IPS-11a (cell line): Measurements from ENCODE around the gene ZNF646.

Experiments used
- H3K4me3 ChIP-seq: one replicate; pipeline ENCODE4 v1.5.1; 2013; ENCODE audit warnings: low read depth, low read length, control low read depth

The ZNF646 gene

DNA sequence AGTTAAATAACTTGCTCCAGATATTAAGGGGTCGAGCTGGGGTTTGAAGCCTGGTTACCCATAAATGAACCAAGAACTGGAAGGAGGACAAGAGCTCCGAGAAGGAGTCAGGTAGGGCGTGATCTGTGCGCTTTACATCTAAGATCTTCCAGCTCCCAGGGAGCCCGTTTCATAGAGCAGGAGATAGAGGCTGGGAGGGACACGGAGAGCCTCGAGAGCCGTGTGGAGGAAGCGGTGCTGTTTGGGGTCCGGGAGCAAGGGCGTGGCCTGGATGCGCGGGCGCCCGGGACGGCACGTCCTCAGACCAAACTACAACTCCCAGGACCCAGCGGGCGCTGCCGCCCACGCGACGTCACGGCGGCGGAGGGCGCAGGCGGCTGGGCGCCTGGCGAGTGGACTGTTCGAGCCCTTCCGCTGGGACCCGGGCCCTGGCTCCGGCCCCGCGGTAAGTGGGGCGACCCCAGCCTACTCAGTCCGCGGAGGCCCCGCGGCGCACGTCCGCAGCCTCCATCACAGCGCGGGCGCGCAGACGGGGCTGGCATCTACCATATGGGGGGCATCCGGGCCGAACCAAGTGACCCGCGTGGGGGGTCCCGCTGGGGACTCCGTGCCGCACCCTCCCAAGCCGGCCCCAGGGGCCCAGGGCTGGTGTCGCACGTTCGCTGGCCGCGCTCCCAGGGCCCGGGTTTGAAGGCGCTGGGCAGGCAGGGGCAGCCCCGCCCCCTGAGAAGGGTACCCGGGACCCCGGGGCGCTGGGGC is 34.0 kb downstream of the ZNF646 start, which contains the start of gene BCKDK:
Gene BCKDK (plus strand): TSS at position 352 of the 759 bp plus-strand sequence. CDS start 838 bp downstream, outside the sequence.
- peak within 1 kb of the TSS; percentile 78 for H3K4me3 ChIP-seq

DNA sequence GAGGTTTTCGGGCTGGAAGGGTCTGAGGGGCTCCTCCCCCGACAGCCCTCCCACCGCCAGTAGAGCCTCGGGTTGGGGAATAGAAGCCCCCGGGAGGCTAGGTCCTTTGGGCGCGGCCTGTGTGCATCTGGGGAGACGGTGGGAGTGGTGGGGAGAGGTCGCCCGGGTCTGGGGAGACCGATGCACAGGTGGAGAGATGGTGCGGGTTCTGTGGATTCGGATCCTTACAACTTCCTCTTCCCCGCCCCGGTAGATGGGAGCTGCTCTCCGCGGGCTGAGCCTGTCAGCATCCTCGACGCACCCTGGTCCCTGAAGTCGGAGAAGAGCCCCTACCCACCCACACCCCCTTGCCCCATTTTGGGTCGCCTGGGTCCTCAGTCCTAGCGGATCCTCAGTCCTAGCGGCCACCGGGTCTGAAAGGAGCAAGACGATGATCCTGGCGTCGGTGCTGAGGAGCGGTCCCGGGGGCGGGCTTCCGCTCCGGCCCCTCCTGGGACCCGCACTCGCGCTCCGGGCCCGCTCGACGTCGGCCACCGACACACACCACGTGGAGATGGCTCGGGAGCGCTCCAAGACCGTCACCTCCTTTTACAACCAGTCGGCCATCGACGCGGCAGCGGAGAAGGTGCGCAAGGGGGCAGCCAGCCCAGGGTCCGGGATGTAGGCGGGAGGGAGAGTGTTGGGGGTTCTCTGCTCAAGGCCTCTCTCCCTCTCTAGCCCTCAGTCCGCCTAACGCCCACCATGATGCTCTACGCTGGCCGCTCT is 34.8 kb downstream of the ZNF646 start:
- H3K4me3 ChIP-seq: peak overlapping the region; percentile 78

DNA sequence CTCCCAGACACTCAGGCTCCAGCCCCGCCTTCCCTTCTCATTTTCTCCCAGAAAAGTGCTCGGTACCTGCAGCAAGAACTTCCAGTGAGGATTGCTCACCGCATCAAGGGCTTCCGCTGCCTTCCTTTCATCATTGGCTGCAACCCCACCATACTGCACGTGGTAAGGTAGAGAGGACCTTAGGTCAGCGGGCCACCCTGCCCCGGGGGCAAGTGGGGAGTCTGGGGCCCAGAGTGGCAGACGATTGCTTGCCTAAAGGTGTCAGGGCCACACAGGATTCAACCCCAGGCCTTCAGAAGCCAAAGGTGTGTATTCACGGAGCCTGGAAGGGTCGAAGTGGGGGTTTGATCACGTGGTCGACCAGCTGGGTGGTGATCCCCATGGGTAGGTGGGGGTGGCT is 35.4 kb downstream of the ZNF646 start:
- no peak overlapping the region for H3K4me3 ChIP-seq

DNA sequence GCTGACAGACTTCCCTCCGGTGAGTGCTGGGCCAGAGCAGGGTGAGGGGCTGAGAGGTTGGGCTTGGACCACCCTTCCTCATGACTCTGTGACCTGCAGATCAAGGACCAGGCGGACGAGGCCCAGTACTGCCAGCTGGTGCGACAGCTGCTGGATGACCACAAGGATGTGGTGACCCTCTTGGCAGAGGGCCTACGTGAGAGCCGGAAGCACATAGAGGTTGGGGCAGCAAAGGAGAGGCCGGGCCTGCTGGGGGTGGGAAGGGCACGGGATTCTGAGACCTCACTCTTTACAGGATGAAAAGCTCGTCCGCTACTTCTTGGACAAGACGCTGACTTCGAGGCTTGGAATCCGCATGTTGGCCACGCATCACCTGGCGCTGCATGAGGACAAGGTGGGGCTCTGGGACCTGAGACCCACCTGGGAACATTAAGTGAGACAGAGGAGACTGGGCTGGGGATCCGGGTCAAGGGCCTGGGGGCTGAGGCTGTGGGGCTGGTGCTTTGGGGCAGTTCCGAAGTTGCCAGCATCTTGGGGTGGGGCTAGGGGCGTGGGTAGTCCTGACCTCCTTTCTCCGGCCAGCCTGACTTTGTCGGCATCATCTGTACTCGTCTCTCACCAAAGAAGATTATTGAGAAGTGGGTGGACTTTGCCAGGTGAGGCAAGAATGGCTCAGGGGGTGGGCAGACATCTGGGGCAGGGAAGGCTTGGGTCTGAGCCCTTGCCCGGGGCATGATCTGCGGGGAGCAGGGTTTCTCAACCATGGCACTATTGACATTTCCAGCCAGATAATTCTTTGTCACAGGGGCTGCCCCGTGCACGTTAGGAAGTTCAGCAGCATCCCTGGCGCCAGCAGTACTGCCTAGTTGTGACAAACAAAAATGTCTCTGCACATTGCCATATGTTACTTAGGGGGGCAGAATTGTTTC is 36.1 kb downstream of the ZNF646 start:
- H3K4me3 ChIP-seq: no peak overlapping the region

DNA sequence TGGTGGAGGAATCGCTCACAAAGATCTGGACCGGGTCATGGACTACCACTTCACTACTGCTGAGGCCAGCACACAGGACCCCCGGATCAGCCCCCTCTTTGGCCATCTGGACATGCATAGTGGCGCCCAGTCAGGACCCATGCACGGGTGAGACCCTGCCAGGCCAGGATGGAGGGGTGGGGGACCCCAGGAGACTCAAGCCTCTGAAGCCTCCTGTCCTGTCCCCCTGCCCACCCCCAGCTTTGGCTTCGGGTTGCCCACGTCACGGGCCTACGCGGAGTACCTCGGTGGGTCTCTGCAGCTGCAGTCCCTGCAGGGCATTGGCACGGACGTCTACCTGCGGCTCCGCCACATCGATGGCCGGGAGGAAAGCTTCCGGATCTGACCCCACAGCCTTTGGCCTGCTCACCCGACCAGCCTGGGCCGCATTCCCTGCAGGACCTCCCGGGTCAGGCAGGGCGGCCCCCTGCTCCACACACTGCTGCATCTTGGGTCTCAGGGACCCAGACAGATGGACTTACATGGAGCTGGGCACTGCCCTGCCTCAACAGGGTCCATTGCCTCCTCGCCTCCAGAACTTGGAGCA is 37.8 kb downstream of the ZNF646 start:
- H3K4me3 ChIP-seq: no peak overlapping the region

DNA sequence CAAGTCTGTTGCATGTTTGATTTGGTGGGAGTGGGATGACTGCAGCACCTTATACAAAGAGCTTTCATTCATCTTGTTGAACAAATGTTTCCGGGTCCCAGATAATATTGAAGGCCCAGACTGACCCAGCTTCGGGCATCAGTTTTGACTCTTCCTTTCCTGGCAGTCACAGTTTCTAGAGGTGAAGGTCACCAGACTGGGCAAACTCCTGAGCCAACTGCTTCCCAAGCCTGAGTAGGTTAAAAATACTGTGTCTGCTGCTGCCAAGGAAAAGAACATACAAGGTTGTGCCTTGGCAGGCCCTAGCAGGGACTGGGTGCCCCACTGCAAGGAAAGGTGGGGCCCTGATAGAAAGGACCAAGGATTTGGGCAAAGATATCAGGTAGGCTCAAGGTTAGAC is 38.5 kb downstream of the ZNF646 start:
- H3K4me3 ChIP-seq: no peak overlapping the region

DNA sequence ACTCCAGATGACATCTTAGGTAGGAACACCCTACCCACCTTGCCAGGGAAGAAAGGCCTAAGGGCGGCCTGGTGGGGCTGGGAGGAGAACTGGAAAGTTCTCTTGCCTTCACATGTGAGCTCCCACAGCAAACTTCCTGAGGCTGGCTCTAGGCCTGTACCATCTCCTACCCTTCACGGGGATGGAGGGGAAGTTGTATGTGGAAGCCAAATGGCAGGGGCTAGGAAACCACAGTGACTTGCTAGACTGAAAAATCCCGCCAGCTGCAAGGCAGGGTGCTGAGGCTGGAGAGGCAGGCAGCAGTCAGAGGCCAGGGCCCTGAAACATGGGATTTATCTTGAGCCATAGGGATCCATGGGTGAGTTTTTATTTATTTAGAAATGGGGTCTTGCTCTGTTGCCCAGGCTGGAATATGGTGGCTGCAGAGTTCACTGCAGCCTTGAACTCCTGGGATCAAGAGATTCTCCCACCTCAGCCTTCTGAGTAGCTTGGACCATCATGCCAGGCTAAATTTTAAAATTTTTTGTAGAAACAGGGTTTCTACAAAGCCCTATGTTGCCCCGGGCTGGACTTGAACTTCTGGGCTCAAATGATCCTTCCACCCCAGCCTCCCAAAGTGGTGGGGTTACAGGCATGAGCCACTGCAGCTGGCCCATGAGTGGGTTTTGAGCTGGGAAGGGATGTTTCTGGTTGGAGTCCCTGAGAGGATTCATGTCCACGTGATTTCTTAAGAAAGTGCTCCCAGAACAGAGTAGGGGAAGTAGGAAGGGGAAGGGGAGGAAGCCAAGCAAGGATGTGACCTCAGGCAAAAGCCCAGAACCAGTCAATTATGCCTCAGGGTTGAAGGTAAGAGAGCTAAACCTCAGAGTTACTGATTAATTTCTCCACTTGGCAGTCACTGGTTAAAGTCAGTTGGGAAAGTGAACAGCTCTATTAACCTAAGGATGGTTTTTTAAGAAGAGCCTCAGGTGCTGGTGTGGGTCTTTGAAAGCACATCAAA is 39.2 kb downstream of the ZNF646 start:
- H3K4me3 ChIP-seq: no peak overlapping the region

DNA sequence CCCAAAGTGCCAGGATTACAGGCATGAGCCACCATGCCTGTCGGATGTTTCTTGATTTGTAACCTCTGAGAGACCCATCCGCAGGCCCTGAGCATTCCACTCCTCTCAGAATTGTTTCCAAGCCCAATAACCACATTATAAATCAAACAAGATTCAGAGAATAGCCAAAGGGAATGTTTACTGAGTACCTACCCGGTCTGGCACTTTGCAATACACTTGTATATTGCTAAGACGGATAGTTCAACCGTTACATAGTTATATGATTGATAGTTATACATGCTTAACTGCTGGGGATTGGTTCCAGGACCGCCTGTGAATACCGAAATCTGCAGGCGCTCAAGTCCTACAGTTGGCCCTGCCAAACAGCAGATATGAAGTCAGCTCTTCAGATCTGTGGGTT is 40.2 kb downstream of the ZNF646 start:
- H3K4me3 ChIP-seq: no peak overlapping the region

DNA sequence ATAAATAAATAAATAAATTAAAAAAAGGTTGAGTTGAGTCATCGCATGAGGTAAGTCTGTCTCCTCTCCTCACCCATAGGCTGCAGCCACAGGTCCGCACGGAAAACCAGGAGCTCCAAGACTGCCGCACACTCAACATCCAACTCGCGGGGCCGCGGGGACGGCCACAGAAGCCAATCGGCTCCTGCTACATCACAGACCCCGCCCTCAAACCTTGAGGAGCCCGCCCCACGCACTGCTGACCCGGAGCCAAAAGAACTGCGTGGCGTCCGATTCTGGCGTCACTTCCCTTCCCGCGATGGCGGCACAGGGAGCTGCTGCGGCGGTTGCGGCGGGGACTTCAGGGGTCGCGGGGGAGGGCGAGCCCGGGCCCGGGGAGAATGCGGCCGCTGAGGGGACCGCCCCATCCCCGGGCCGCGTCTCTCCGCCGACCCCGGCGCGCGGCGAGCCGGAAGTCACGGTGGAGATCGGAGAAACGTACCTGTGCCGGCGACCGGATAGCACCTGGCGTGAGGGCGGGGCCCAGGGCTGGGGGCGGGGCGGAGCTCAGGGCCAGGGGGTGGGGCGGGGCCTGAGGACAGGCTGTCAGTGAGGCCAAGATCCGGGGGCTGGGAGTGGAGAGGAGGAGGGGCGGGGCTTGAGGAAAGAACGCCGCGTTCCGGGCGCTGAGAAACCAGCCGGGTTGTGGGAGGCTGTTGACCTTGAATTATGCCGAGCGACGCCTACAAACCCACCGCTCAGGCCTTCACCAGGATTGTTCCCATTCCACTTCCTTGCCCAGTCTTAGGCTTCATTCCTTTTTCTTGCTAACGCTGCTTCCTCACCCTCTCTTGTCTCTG is 43.4 kb downstream of the ZNF646 start, which contains the start of gene KAT8:
Gene KAT8 (plus strand): TSS at position 281 of the 839 bp plus-strand sequence. CDS start 18 bp downstream, at position 299.
- H3K4me3 ChIP-seq: peak within 1 kb of the TSS; percentile 53

DNA sequence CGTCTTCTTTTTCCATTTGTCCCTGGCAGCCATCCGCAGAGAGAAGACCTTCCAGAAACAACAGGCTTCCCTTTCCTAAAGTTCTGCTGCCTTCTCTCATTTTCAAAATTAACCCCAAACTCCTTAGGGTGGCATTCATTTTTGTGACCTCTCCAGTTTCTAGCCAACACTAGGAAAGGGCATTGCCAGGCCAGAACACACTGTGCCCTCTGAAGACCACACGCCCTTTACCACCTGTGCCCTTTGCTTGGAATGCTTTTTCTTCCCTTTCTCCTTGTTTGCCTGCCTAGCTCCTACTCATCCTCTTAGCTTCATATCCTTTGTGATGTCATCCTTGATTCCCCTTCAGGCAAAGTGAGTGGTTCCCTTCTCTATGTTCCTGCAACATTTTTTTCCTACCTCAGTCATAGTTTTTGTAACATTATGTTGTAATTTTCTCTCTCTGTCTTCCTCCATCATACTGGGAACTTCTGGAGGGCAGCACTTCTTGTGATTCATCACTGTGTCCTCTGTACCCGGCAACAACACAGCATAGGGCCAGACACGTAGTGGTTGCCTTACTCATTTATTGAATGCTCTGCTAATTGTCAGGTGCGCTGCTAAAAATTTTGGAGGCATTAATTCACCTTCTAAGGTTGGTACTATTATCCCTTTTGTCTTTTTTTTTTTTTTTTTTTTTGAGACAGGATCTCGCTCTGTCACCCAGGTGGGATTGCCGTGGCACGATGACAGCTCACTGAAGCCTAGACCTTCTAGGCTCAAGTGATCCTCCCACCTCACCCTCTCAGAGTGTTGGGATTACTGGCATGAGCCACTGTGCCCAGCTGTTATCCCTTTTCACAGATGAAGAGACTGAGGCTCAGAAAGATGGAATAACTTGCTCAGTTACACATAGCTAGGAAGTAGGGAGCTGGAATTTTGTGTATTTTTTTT is 44.3 kb downstream of the ZNF646 start:
- H3K4me3 ChIP-seq: peak overlapping the region; percentile 52

DNA sequence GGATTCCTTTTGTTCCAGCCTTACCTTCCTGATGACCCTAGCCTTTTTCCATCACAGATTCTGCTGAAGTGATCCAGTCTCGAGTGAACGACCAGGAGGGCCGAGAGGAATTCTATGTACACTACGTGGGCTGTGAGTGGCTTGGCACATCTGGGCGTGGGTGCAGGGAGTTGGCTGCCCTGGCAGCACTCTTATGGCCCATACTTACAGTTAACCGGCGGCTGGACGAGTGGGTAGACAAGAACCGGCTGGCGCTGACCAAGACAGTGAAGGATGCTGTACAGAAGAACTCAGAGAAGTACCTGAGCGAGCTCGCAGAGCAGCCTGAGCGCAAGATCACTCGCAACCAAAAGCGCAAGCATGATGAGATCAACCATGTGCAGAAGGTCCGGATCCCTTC is 45.9 kb downstream of the ZNF646 start:
- no peak overlapping the region for H3K4me3 ChIP-seq

DNA sequence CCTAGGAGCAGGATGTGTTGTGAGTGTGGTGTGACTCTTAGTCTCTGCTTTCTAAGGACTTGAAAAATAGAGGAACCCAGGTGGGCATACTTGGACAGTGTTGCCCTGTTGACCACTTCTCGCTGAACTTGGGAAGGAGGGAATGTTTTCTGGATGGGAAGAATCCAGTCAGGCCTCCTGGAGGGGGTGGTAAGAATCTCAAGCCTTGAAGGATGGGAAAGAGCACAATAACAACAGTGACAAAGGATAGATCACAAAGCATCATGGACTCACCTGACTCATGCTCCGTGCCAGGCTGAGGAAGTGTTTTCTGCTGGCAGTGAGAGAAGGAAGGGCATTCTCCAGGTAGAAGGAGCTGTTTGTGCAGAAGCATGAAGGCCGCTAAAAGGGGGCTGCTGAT is 51.6 kb downstream of the ZNF646 start:
- no peak overlapping the region for H3K4me3 ChIP-seq

DNA sequence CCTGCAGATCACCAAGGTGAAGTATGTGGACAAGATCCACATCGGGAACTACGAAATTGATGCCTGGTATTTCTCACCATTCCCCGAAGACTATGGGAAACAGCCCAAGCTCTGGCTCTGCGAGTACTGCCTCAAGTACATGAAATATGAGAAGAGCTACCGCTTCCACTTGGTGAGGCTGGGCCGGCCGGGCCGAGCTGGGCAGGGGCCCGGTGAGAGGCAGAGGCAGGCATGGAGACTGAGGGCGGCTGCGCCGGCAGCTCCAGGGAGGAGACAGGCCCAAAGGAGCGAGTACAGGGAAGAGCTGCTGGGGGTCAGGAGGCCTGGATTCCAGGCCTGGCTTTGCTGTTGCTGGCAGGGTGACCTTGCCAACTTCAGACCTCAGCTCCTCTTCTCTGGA is 53.0 kb downstream of the ZNF646 start:
- no peak overlapping the region for H3K4me3 ChIP-seq

DNA sequence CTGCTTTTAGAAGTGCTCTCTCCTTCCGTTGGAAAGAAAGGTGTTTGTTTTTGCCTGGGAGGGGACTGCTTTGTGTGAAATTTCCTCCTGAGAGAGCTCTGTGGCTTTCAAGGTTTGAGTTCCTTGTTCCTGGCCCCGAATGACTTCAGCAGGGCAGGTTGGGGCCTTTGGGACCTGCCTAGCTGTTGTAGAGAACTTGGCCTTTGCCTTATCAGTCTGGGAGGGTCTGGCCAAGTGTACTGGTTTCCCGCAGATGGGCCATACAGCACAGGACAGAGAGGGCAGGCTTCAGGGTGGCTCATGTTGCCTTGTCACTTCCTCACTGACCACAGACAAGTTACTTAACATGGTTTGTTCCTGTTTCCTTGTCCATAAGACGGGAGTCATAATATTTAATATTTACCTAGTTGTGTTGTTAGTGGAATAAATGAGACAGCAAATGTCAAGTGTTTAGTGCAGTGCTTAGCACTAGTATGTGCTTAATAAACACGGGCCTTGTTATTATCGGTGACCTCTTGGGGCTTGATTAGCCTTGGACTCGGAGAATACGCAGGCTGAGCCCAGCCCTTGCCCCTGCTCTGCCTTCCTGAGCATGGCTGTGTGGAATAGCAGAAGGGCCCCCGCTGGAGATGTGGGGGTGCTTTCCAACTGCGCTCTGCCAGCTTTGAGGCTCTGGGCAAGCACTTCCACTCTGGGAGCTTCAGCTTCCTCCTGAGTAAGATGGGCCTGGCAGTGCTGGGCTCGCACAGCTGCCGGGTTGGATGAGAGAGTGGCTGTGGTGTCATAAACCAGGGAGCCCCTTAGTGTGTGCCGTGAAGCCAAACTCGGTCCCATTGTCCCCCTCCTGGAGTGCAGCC is 54.7 kb downstream of the ZNF646 start:
- H3K4me3 ChIP-seq: no peak overlapping the region

DNA sequence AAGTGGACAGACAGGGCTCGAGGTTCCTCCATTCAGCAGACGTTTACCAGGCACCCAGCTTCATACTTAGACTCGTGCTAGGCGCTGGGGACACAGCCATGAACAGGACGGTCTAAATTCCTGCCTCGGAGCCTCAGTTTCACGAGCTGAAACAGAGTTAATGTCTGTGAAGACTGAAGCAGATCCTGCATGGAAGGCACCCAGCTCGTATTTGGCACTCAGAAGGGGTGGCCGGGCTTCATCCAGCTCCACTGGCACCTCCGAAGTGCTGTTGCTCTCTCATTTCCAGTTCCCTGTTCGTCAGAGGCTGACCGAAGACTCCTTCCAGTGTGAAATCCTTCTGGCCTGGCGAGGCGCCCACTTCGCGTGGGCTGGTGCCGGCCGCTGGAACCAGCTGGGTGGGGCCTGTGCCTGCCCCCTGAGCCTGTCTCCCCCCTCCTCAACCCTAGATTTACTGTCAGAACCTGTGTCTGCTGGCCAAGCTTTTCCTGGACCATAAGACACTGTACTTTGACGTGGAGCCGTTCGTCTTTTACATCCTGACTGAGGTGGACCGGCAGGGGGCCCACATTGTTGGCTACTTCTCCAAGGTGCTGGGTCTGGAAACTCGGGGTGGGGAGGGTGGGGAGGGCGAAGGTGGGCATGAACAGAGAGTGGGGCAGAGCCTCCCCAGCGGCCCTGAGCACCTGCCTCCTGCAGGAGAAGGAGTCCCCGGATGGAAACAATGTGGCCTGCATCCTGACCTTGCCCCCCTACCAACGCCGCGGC is 55.5 kb downstream of the ZNF646 start:
- no peak overlapping the region for H3K4me3 ChIP-seq
